Fibroblast of lung (primary cell): ENCODE data around the gene APC. TPM values are rescaled to one million over a fixed set of nuclear protein-coding genes. Genes with fewer than 3 reads are reported as not detected.
"Not testable (repeated sequence)": the region's sequence is repeated elsewhere in the genome, so short reads cannot be mapped to it uniquely, and the experiment has no call there.

ENCODE experiments used
- DNase-seq, 2 donors: peaks; one replicate each; pipeline versions ENCODE4 v3.0.0 to v3.0.0-alpha.2; 2010; ENCODE audit warnings: low read depth in 2 of 2
- H2AFZ ChIP-seq: 2 replicates; pipeline ENCODE4 v1.5.1; 2012; ENCODE audit warnings: low read length, control low read depth, inconsistent platforms
- H3K27ac ChIP-seq: 2 replicates; pipeline ENCODE4 v1.5.1; 2011; ENCODE audit warnings: low read length, control low read depth; ENCODE audit not compliant: insufficient read depth
- H3K27me3 ChIP-seq: 2 replicates; pipeline ENCODE4 v1.5.1; 2011; ENCODE audit warnings: mild to moderate bottlenecking, low read length; ENCODE audit not compliant: control insufficient read depth, insufficient read depth
- H3K36me3 ChIP-seq: 2 replicates; pipeline ENCODE4 v1.5.1; 2011; ENCODE audit warnings: low read length; ENCODE audit not compliant: control insufficient read depth, insufficient read depth
- H3K4me1 ChIP-seq: 2 replicates; pipeline ENCODE4 v1.5.1; 2011; ENCODE audit warnings: low read length; ENCODE audit not compliant: control insufficient read depth, insufficient read depth; ENCODE audit errors: extremely low read depth
- H3K4me2 ChIP-seq: 2 replicates; pipeline ENCODE4 v1.5.1; 2011; ENCODE audit warnings: low read length, control low read depth; ENCODE audit not compliant: insufficient read depth; ENCODE audit errors: extremely low read depth
- H3K4me3 ChIP-seq, 4 experiments: fragments of 200-600 bp in 1 of 4; sonication (generic) in 1 of 4; replicated peaks in 1 of 4; 2 replicates each; pipeline ENCODE4 v1.5.1; 2011 to 2016; ENCODE audit warnings: low read length in 4 of 4, low read depth in 3 of 4, mild to moderate bottlenecking in 3 of 4, control low read depth in 2 of 4, inconsistent platforms in 1 of 4, mixed read lengths in 1 of 4; ENCODE audit not compliant: insufficient read depth in 1 of 4; ENCODE audit errors: control extremely low read depth in 1 of 4
- H3K79me2 ChIP-seq: 2 replicates; pipeline ENCODE4 v1.5.1; 2012; ENCODE audit warnings: mild to moderate bottlenecking, low read length, inconsistent platforms; ENCODE audit not compliant: control insufficient read depth, insufficient read depth
- H3K9ac ChIP-seq: 2 replicates; pipeline ENCODE4 v1.5.1; 2011; ENCODE audit warnings: mild to moderate bottlenecking, low read length, control low read depth; ENCODE audit not compliant: insufficient read depth
- H3K9me3 ChIP-seq: 2 replicates; pipeline ENCODE4 v1.5.1; 2012; ENCODE audit warnings: low read depth, low read length; ENCODE audit not compliant: control insufficient read depth, insufficient read depth
- H4K20me1 ChIP-seq: 2 replicates; pipeline ENCODE4 v1.5.1; 2011; ENCODE audit warnings: low read length; ENCODE audit not compliant: control insufficient read depth, insufficient read depth; ENCODE audit errors: extremely low read depth
- CTCF ChIP-seq, 2 donors: IDR thresholded peaks in 1 of 2; conservative IDR thresholded peaks in 1 of 2; 1 replicate in 1 of 2; 2 replicates in 1 of 2; pipeline ENCODE4 v1.5.1; 2011 to 2012; ENCODE audit warnings: low read length in 2 of 2, control low read depth in 1 of 2, inconsistent platforms in 1 of 2, low read depth in 1 of 2, mild to moderate bottlenecking in 1 of 2
- EZH2 ChIP-seq: IDR thresholded peaks from 2 replicates; pipeline ENCODE4 v1.5.1; 2012; ENCODE audit warnings: low read length, control low read depth, mild to moderate bottlenecking; ENCODE audit errors: missing control alignments
- polyA plus RNA-seq, 2 donors: library from polyadenylated mRNA; depleted of rRNA in 1 of 2; stranded (reverse) in 1 of 2; unstranded in 1 of 2; fragments of >200 nt; gene quantifications; 2 replicates each; pipeline ENCODE4 v1.2.1, GENCODE V29; 2011 to 2012; ENCODE audit warnings: missing spikeins in 1 of 2
- total RNA-seq: library from RNA; depleted of rRNA; stranded (reverse); fragments of >200 nt; gene quantifications from 2 replicates; pipeline ENCODE4 v1.2.1, GENCODE V29; 2014

APC gene
- total and polyA plus RNA-seq, 2 donors (not counting 1 experiment from before 2014, with no cell fraction given), result 23.6 to 69.9 TPM

- no peak for DNase-seq
- H3K9me3 ChIP-seq, result no peaks in the 10 kb centered on the region
Observed at GRCh38 chr5:112713206-112713605, 24.5 kb upstream of the APC start.

GRCh38 chr5:112716895-112717294 lies 20.8 kb upstream of the APC start:
- H3K4me2 ChIP-seq, H3K27me3 ChIP-seq, H3K27ac ChIP-seq, DNase-seq, H3K4me1 ChIP-seq, H3K9ac ChIP-seq, H3K36me3 ChIP-seq, H3K9me3 ChIP-seq, H2AFZ ChIP-seq, H3K4me3 ChIP-seq, H4K20me1 ChIP-seq: not testable (repeated sequence)
- H3K79me2 ChIP-seq, result peaks cover 19% of the 10 kb centered on the region

More at GRCh38 chr5:112713206-112713605, 24.5 kb upstream of the APC start:
- no peak overlapping the region for H3K27ac ChIP-seq
- H3K4me2 ChIP-seq, result no peak overlapping the region
- H2AFZ ChIP-seq, result no peak overlapping the region
- no peaks in the 10 kb centered on the region for H3K4me1 ChIP-seq
- peaks cover 2% of the 10 kb centered on the region for H4K20me1 ChIP-seq
- no peak overlapping the region for H3K9ac ChIP-seq
- H3K27me3 ChIP-seq, result no peaks in the 10 kb centered on the region
- H3K4me3 ChIP-seq, result no peak overlapping the region
- no peaks in the 10 kb centered on the region for H3K36me3 ChIP-seq
- TF ChIP-seq EZH2 (no peak), CTCF (conservative IDR thresholded peaks at IDR 0.05 in 1 of 2, IDR thresholded peaks at IDR 0.05 in 1 of 2; ENCODE audit: low read depth in 1 of 2, low read length in 2 of 2) (no peak)
- peaks cover 49% of the 10 kb centered on the region for H3K79me2 ChIP-seq

DNA sequence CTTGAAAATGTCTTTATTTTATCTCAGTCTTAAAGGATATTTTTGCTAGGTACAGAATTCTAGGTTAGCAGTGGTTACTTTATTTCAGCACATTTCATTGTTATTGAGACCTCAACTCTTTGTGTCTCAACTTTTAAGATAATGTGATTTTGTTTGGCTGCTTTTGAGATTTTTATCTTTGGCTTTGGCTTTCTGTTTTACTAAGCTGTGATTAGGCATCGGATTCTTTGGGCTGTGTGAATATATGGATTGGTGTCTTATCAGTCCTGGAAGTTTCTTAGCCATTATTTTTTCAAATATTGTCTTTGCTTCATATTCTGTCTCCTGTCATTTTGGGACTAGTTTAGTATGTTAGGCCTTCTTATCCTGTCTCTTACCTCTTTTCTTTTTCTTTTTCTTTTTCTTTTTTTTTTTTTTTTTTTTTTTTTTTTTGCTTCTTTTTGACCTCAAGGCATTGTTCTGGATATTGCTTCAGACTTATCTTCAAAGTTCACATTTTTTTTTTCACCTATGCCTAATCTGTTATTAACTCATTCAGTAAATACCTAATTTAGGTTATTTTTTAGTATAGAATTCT lies 20.1 kb upstream of the APC start:
- Histone ChIP-seq H3K79me2 (peaks cover 16% of the 10 kb centered on the region), H4K20me1 (no peaks in the 10 kb centered on the region), H2AFZ (no peak overlapping the region), H3K4me2 (no peak overlapping the region), H3K36me3 (no peaks in the 10 kb centered on the region), H3K4me3 (no peak overlapping the region), H3K4me1 (no peaks in the 10 kb centered on the region), H3K27ac (no peak overlapping the region), H3K9me3 (no peaks in the 10 kb centered on the region), H3K27me3 (no peaks in the 10 kb centered on the region), H3K9ac (no peak overlapping the region)
- no peak for TF ChIP-seq CTCF (conservative IDR thresholded peaks at IDR 0.05 in 1 of 2, IDR thresholded peaks at IDR 0.05 in 1 of 2; ENCODE audit: low read depth in 1 of 2, low read length in 2 of 2)
- TF ChIP-seq EZH2, result no peak
- peak in 1 of 2 donors; percentile 39 for DNase-seq
